Ishikawa (cell line): ENCODE data around the gene MAML1.

ENCODE experiments used
- CEBPB ChIP-seq: IDR thresholded peaks from 2 replicates; pipeline ENCODE4 v1.6.1; 2012
- CREB1 ChIP-seq: IDR thresholded peaks from 2 replicates; pipeline ENCODE4 v1.6.1; 2012; ENCODE audit warnings: low read depth
- EGR1 ChIP-seq: IDR thresholded peaks from 2 replicates; pipeline ENCODE4 v1.6.1; 2012
- EP300 ChIP-seq: IDR thresholded peaks from 2 replicates; pipeline ENCODE4 v1.6.1; 2012; ENCODE audit warnings: borderline replicate concordance
- FOXM1 ChIP-seq: IDR thresholded peaks from 2 replicates; pipeline ENCODE4 v1.6.1; 2012; ENCODE audit warnings: low read depth, borderline replicate concordance
- NFIC ChIP-seq: IDR thresholded peaks from 2 replicates; pipeline ENCODE4 v1.6.1; 2012
- RAD21 ChIP-seq: IDR thresholded peaks from 2 replicates; pipeline ENCODE4 v1.6.1; 2012; ENCODE audit warnings: low read depth
- TAF1 ChIP-seq: IDR thresholded peaks from 2 replicates; pipeline ENCODE4 v1.6.1; 2012; ENCODE audit warnings: low read depth, mild to moderate bottlenecking
- TCF12 ChIP-seq: IDR thresholded peaks from 2 replicates; pipeline ENCODE4 v1.6.1; 2012; ENCODE audit warnings: low read depth
- TEAD4 ChIP-seq: IDR thresholded peaks from 2 replicates; pipeline ENCODE4 v1.6.1; 2012
- YY1 ChIP-seq: IDR thresholded peaks from 2 replicates; pipeline ENCODE4 v1.6.1; 2012; ENCODE audit warnings: low read depth
- ZBTB7A ChIP-seq: IDR thresholded peaks from 2 replicates; pipeline ENCODE4 v1.6.1; 2012; ENCODE audit warnings: low read depth
- TF ChIP-seq, protein P1 (sequence below): IDR thresholded peaks from 2 replicates; pipeline ENCODE4 v1.6.1; 2012; ENCODE audit warnings: low read depth, mild to moderate bottlenecking
- TF ChIP-seq, protein P2 (sequence below): IDR thresholded peaks from 2 replicates; pipeline ENCODE4 v1.6.1; 2012
- TF ChIP-seq, protein P3 (sequence below): IDR thresholded peaks from 2 replicates; pipeline ENCODE4 v1.6.1; 2012

MAML1 gene

DNA sequence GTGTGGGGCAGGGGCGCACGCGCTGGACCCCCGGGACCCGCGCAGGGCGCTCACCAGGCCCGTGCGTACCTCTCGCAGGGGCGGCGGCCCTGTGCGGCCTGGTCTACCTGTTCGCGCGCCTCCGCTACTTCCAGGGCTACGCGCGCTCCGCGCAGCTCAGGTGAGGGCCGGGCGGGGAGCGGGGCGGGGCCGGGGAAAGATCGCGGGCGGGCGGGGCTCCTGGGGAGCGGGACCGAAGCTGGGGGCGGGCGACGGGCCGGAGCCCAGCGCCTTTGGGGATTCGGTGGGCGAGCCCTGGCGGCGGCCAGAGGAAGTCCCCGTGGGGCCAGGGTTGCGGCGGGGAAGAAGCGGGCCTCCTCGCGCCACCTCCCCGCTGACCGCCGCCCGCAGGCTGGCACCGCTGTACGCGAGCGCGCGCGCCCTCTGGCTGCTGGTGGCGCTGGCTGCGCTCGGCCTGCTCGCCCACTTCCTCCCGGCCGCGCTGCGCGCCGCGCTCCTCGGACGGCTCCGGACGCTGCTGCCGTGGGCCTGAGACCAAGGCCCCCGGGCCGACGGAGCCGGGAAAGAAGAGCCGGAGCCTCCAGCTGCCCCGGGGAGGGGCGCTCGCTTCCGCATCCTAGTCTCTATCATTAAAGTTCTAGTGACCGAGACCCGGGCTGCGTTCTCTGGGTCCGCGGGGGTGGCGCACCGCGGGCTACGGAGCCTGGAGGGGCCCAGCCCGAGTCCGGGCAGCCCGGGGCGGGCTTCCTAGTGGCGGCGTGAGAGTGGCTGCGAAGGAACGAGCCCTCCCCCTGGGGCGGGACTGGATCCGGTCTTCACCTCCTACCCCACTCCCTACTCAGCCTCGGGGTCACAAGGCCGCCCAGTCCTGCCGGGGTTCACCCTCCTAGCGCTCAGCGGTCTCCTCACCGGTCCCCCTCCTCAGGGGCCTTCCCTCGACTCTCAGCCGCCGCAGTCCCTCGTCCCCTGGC is 63.5 kb downstream of the MAML1 start:
- peak; percentile 38; the same call in 1 of the 2 replicates for TF ChIP-seq TCF12
- TF ChIP-seq EGR1, result peak; percentile 42
- TF ChIP-seq RAD21, result peak; percentile 39; the same call in 1 of the 2 replicates
- TF ChIP-seq TAF1, result peak; percentile 50; the same call in 1 of the 2 replicates
- TF ChIP-seq ZBTB7A, result peak; percentile 28; the same call in 1 of the 2 replicates
- TF ChIP-seq EP300, result peak; percentile 36; the same call in 1 of the 2 replicates
- TF ChIP-seq CEBPB, result no peak
- TF ChIP-seq CREB1, result no peak
- TF ChIP-seq FOXM1, result no peak
- no peak; the same call in 1 of the 2 replicates for TF ChIP-seq NFIC
- TF ChIP-seq YY1, result no peak
- TF ChIP-seq, protein P1, sequence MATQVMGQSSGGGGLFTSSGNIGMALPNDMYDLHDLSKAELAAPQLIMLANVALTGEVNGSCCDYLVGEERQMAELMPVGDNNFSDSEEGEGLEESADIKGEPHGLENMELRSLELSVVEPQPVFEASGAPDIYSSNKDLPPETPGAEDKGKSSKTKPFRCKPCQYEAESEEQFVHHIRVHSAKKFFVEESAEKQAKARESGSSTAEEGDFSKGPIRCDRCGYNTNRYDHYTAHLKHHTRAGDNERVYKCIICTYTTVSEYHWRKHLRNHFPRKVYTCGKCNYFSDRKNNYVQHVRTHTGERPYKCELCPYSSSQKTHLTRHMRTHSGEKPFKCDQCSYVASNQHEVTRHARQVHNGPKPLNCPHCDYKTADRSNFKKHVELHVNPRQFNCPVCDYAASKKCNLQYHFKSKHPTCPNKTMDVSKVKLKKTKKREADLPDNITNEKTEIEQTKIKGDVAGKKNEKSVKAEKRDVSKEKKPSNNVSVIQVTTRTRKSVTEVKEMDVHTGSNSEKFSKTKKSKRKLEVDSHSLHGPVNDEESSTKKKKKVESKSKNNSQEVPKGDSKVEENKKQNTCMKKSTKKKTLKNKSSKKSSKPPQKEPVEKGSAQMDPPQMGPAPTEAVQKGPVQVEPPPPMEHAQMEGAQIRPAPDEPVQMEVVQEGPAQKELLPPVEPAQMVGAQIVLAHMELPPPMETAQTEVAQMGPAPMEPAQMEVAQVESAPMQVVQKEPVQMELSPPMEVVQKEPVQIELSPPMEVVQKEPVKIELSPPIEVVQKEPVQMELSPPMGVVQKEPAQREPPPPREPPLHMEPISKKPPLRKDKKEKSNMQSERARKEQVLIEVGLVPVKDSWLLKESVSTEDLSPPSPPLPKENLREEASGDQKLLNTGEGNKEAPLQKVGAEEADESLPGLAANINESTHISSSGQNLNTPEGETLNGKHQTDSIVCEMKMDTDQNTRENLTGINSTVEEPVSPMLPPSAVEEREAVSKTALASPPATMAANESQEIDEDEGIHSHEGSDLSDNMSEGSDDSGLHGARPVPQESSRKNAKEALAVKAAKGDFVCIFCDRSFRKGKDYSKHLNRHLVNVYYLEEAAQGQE, result no peak
- TF ChIP-seq, protein P2, sequence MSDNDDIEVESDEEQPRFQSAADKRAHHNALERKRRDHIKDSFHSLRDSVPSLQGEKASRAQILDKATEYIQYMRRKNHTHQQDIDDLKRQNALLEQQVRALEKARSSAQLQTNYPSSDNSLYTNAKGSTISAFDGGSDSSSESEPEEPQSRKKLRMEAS, result peak; percentile 39
- TF ChIP-seq, protein P3, sequence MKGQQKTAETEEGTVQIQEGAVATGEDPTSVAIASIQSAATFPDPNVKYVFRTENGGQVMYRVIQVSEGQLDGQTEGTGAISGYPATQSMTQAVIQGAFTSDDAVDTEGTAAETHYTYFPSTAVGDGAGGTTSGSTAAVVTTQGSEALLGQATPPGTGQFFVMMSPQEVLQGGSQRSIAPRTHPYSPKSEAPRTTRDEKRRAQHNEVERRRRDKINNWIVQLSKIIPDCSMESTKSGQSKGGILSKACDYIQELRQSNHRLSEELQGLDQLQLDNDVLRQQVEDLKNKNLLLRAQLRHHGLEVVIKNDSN, result no peak
- peak; percentile 37 for TF ChIP-seq TEAD4

DNA sequence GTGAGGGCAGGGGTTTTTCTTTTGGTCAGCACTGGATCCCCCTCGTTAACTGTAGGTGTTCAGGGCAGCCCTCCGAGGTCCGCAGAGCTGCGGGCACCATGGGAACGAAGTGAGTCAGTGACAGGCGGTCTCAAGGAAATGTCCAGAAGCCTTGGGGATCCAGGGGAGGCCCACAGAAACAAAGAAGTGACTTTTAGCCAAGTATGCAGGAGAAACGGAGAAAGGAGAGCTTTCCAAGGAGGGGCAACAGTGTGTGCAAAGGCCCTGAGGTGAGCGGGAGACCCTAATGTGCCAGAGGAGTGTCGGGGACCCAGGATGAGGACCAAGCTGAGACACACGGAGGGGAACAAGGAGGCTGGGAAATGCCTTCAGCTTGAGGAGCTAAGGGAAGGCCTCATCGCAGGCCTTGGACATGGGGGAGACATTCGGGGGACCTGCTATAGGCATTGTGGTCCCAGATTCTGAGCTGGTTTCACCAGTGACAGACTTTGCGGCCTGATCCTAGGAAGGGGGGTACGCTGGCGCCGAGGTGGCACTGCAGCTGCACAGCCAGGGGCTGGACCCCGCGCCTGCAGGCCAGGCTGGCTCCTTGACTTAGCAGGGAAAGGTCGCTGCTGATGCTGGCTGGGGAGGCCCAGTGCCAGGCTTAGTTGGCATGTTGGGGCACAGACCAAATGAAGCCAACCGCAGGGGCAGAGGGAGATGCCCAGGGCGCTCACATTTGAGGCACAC is 64.4 kb downstream of the MAML1 start:
- TF ChIP-seq, protein P3, result no peak
- TF ChIP-seq ZBTB7A (no peak), FOXM1 (no peak)

DNA sequence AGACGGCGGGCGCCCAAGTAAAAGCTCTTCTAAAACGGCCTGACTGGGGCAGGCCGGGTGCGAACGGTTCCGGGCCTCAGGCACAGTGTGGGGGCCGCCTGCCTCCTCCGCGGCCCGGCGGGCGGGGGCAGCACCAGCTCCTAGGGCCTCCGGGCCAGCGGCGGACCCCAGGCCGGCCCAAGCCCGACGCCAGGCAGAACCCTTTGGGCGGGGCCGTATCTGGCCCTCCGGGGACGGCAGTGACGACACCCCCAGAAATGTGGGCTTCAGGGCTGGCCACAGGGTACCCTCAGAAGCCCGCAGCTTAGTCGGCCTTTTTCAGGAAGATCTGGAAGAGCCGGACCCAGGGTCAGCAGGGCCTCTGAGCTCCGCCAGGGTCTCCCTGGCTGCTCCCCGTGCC is 65.1 kb downstream of the MAML1 start:
- TF ChIP-seq, protein P1, result no peak

DNA sequence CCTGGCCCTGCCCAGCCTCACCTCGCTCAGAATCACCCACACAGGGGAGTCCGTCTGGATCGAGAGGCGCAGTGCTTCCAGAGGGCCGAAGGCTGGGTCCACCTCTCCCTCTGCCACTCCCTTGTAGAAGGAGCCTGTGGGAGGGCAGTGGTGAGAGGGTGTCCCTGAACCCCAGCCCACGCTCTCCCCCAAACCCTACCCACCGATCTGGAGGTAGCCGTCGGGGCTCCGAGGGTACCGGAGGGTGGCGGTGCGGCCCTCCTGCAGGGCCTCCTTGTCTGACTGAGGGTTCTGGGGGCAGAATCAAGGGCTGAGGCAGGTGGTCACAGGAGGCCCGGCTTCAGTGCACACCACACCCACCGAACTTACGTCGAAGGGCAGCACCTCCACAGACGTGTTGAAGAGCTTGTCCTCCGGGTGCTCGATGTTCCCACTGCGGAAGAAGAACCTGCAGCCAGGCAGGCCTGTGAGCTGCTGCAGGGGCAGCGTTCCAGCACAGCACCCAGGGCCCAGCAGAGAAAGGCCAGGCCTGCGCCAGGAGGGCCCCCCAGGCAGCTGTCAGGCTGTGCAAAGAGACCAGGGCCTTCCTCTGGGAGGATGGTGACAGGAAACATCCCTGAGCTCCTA is 65.6 kb downstream of the MAML1 start:
- TF ChIP-seq TCF12, result no peak
- no peak for TF ChIP-seq TEAD4
- no peak for TF ChIP-seq CEBPB
- TF ChIP-seq EP300, result no peak
- no peak for TF ChIP-seq CREB1
- TF ChIP-seq, protein P3, result no peak
- TF ChIP-seq, protein P1, result no peak
- TF ChIP-seq FOXM1, result no peak
- TF ChIP-seq EGR1, result no peak
- TF ChIP-seq ZBTB7A, result no peak
- no peak for TF ChIP-seq YY1
- no peak for TF ChIP-seq RAD21
- TF ChIP-seq, protein P2, result no peak
- no peak for TF ChIP-seq TAF1
- no peak for TF ChIP-seq NFIC
